HL-60 (cell line): ENCODE data around the gene DNASE1L1. TPM values are rescaled to one million over a fixed set of nuclear protein-coding genes. Genes with fewer than 3 reads are reported as not detected.

ENCODE experiments used
- microRNA-seq: library from miRNA; unstranded; fragments of <30 nt; microRNA quantifications from one replicate; pipeline ENCODE4, GENCODE V29; 2018

Gene DNASE1L1

Small RNAs within 50 kb of the gene (microRNA-seq; reads per million reads assigned to microRNA genes)
- not detected for gene MIR6858
